Measurements from ENCODE around the gene ANKRD33B. TPM values are rescaled to one million over a fixed set of nuclear protein-coding genes. Genes with fewer than 3 reads are reported as not detected.

The ANKRD33B gene
- polyA plus RNA-seq, 1 experiment: 4.8 TPM

DNA sequence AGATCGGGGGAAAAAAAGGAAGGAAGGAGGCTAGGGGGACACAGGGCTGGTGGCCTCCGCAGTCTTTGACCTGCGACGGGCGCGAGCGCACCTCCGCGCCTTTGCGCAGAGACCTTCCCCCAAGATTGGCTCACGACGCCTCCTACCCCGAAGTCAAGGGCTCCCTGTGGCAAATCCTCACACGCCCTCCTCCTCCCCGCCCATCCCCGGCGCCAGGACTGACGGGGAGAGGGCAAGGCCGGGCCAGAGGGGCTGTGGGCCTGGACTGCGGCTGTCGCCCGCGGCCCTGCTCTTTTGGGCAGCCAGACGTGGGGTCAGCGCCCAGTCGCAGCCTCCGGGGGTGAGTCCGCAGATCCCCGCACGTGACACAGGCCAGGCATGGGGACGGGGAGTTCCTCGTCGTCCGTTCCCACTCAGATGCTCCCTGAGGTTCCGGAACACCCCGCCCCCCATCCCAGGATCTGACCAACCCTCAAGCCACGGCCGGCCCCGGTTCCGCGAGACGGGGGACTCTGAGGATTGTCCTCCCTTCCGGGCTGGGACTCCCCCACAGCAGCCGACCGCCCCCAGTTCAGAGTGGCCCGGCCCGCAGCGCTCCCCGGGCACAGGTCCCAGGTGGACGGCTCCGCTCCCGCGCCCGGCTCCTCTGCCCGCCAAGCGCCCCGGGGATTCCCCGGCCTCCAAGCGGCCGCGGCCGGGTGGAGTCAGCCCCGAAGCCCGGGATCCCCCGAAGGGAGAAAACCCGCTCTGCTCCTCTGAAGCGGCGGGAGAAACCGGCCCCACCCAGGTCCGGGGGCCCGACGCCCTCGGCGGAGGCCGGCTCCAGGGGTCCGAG is 543 bp upstream of the ANKRD33B start:
- no peak for DNase-seq (ENCODE audit: low read depth, low spot score)
- CTCF ChIA-PET: no interaction called here
- H3K27me3 ChIP-seq (ENCODE audit: control insufficient read depth, insufficient read depth, low read length): no peaks in the 10 kb centered on the region
- H3K9me3 ChIP-seq (ENCODE audit: control insufficient read depth, insufficient read depth, low read length): peaks cover 12% of the 10 kb centered on the region; the same call in 1 of the 2 replicates
- H3K27ac ChIP-seq (ENCODE audit: low read depth, low read length): peak overlapping the region; percentile 65
- POLR2A ChIA-PET: interaction anchor here (1.3 to 1.4 kb wide), 2 partner anchors 12 to 50 kb away, joined by 3 to 8 read pairs; no protein-coding TSS in a partner anchor
- peak overlapping the region; percentile 90 for H3K4me3 ChIP-seq (ENCODE audit: low read depth, low read length)
- TF ChIP-seq, protein P1, sequence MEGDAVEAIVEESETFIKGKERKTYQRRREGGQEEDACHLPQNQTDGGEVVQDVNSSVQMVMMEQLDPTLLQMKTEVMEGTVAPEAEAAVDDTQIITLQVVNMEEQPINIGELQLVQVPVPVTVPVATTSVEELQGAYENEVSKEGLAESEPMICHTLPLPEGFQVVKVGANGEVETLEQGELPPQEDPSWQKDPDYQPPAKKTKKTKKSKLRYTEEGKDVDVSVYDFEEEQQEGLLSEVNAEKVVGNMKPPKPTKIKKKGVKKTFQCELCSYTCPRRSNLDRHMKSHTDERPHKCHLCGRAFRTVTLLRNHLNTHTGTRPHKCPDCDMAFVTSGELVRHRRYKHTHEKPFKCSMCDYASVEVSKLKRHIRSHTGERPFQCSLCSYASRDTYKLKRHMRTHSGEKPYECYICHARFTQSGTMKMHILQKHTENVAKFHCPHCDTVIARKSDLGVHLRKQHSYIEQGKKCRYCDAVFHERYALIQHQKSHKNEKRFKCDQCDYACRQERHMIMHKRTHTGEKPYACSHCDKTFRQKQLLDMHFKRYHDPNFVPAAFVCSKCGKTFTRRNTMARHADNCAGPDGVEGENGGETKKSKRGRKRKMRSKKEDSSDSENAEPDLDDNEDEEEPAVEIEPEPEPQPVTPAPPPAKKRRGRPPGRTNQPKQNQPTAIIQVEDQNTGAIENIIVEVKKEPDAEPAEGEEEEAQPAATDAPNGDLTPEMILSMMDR (IDR thresholded peaks at IDR 0.05; ENCODE audit: low read depth, low read length): no peak

DNA sequence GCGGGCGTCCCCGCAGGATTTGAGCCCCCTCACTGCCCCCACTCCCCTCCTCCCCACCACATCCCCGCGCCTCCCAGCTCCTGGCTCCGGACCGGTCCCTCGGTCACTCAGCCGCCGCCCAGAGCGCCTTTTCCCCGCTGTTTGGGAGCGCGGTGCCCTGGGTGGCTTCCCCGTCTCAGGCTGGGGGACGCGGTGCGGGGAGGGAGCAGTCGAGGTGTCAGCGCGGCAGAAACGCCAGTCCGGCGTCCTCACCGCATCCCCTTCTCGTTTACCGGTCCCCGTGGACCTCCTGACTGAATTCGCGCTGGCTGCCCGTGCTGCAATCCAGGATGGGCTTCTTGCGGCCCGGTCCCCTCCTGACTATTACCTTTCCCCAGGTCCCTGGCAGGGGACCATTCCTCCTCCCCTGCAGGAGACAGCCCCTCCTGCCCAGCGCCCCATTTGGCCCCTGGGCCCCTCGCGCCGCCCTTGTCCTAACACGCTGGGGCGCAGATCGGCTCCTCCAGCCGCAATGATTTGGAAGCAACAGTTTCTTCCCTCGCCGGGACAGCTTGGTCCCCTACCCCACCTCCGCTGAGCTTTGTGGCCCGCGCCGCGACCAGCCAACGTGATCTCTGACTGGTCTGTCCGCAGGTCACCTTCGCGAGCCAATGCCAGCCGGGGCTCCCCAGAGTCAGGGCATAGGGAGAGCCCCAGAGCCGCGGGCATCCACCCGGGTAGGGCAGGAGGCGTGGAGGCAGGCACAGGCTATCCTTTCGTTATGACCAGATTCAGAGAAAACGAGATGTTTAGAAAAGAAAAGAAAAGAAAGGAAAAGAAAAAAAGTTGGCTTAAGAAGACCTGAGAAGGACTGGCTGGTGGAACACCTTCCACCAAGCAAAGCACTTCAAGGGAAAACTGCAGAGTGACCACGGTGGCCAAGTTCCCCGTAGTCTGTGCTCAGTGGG is 1.2 kb downstream of the ANKRD33B start:
- ChIA-PET POLR2A (interaction anchor here (1.3 to 1.4 kb wide), 2 partner anchors 14 to 52 kb away, joined by 3 to 8 read pairs; no protein-coding TSS in a partner anchor), CTCF (no interaction called here)
- Histone ChIP-seq H3K4me3 (ENCODE audit: low read depth, low read length) (peak overlapping the region; percentile 90), H3K27me3 (ENCODE audit: control insufficient read depth, insufficient read depth, low read length) (no peaks in the 10 kb centered on the region), H3K9me3 (ENCODE audit: control insufficient read depth, insufficient read depth, low read length) (peaks cover 12% of the 10 kb centered on the region; the same call in 1 of the 2 replicates), H3K27ac (ENCODE audit: low read depth, low read length) (no peak overlapping the region)
- no peak for DNase-seq (ENCODE audit: low read depth, low spot score)
- TF ChIP-seq, protein P1 (IDR thresholded peaks at IDR 0.05; ENCODE audit: low read depth, low read length): no peak

DNA sequence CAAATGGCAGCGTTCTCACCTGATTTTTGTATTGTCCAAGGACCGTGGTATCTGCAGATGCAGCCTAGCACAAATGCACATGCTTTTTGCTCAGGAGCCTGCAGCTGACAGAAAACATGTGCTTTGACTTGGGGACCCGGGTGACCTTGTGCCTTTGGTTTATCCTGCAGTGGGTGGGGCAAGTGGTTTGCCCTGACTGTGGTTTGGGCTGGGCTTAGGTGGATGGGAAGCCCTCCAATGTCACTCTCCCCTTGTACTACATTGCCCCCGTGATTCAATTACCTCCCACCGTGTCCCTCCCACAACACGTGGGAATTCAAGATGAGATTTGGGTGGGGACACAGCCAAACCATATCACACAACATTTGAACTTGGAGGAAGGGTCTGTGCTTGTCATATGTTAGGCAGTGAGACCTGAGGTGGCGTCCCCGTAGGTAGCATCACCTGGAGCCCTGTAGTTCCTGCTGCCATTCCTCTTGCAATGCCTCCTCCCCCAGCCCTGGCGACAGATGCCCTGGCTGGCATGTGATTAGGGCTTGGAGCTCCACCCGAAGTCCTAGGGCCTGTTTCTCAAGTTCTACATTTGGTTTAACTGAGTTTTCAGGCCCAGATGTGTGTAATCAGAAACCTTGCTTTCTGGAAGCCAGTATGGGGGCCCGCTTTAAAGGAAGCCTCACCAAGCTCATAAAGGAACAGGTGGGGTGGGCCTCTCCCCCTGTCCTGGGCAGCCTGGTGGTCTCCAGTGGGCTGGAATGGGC is 2.1 kb downstream of the ANKRD33B start:
- POLR2A ChIA-PET: interaction anchor here (0.9 kb wide), 1 partner anchor 63 kb away, joined by 3 read pairs; no protein-coding TSS in a partner anchor
- H3K4me3 ChIP-seq (ENCODE audit: low read depth, low read length): peak overlapping the region; percentile 90
- H3K27me3 ChIP-seq (ENCODE audit: control insufficient read depth, insufficient read depth, low read length): no peaks in the 10 kb centered on the region
- H3K9me3 ChIP-seq (ENCODE audit: control insufficient read depth, insufficient read depth, low read length): peaks cover 12% of the 10 kb centered on the region; the same call in 1 of the 2 replicates
- no peak overlapping the region for H3K27ac ChIP-seq (ENCODE audit: low read depth, low read length)
- CTCF ChIA-PET: interaction anchor here (1.3 to 1.4 kb wide), 2 partner anchors 62 to 114 kb away, joined by 3 to 9 read pairs; no protein-coding TSS in a partner anchor
- TF ChIP-seq, protein P1 (IDR thresholded peaks at IDR 0.05; ENCODE audit: low read depth, low read length): no peak
- no peak for DNase-seq (ENCODE audit: low read depth, low spot score)

DNA sequence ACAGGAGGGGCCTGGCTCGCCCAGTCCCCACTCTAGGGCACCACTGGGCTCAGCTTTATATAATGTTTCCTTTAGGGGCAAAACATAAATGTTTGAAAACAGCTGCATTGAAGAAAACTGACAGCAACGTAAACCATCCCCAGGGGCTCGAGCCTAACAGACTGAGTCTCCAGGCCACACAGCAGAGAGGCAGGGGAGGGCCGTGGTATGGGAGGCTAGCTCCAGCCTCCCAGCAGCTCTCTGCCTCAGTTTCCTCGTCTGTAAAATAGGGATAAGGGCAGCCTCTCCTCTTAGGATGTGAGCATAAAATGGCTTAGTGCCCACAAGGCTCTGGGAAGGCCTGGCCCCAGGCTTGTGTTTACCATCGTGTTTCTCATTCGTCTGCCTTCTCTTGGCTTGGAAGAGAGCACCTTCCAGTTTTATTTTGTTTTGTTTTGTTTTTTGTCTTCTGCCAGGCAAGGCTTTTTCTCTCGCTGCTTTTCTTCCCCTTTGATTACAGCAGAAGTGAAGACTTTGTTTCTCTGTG is 2.7 kb downstream of the ANKRD33B start:
- ChIA-PET CTCF (interaction anchor here (1.3 to 1.4 kb wide), 2 partner anchors 61 to 114 kb away, joined by 3 to 9 read pairs; no protein-coding TSS in a partner anchor), POLR2A (interaction anchor here (0.9 to 2.1 kb wide), 3 partner anchors 28 to 81 kb away, joined by 3 to 6 read pairs (median 3); no protein-coding TSS in a partner anchor)
- TF ChIP-seq, protein P1 (IDR thresholded peaks at IDR 0.05; ENCODE audit: low read depth, low read length): no peak
- Histone ChIP-seq H3K27me3 (ENCODE audit: control insufficient read depth, insufficient read depth, low read length) (no peaks in the 10 kb centered on the region), H3K4me3 (ENCODE audit: low read depth, low read length) (peak overlapping the region; percentile 90), H3K9me3 (ENCODE audit: control insufficient read depth, insufficient read depth, low read length) (peaks cover 12% of the 10 kb centered on the region; the same call in 1 of the 2 replicates), H3K27ac (ENCODE audit: low read depth, low read length) (no peak overlapping the region)
- no peak for DNase-seq (ENCODE audit: low read depth, low spot score)

Measured in AG04450 (cell line).